ENCODE results near the gene UNC45B. TPM values are rescaled to one million over a fixed set of nuclear protein-coding genes. Genes with fewer than 3 reads are reported as not detected.

UNC45B gene
- total RNA-seq, 2 donors from 2014 or later, result not detected

DNA sequence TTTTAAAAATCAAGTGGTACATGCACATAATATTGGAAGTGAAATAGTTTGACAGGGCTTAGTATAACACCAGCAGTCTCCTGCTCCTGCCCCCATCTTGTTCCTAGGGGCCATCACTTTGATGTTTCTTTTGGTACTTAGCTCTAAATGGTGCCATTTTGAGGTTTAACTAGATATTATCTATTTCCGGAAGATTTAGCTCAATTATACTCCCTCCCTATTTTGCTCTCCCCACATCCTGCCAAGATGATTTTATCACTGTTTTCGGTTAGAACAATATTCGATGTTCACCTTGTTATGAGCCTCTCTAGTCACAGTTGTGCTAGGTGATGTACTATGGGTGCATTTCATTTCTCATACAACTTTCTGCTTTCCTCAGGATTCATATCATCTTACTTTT is 66.6 kb downstream of the UNC45B start:
- Histone ChIP-seq H3K27me3 (ENCODE audit: control insufficient read depth, insufficient read depth, low read length, poor library complexity, severe bottlenecking) (peaks cover 18% of the 10 kb centered on the region), H3K9ac (ENCODE audit: extremely low read depth, low read length, poor library complexity, severe bottlenecking) (no peak overlapping the region), H3K4me3 (ENCODE audit: low read length) (no peak overlapping the region), H3K36me3 (ENCODE audit: control insufficient read depth, insufficient read depth, low read length) (no peaks in the 10 kb centered on the region), H3K9me3 (ENCODE audit: control insufficient read depth, low read length) (no peaks in the 10 kb centered on the region), H3K27ac (ENCODE audit: low read depth, low read length) (no peak overlapping the region), H3K4me1 (ENCODE audit: control insufficient read depth, insufficient read depth, low read length) (no peaks in the 10 kb centered on the region)
- H3K4me3 Mint-ChIP-seq, result no peak overlapping the region
- H3K4me1 Mint-ChIP-seq, result no peaks in the 10 kb centered on the region
- no peak overlapping the region for H3K27ac Mint-ChIP-seq
- peaks cover 13% of the 10 kb centered on the region for H3K27me3 Mint-ChIP-seq (ENCODE audit: insufficient read depth)
- H3K9me3 Mint-ChIP-seq, result no peaks in the 10 kb centered on the region
- no peak for DNase-seq
- H3K36me3 Mint-ChIP-seq (ENCODE audit: low read depth), result no peaks in the 10 kb centered on the region
- 93% methylated on average over 3 of the region's 3 CpGs; no CpG with 5 or more reads in 1 of the 2 experiments for WGBS, 2 experiments (ENCODE audit: insufficient coverage in 1 of 2, insufficient read length in 1 of 2)
- no peak for TF ChIP-seq CTCF (conservative IDR thresholded peaks at IDR 0.05)

GRCh38 chr17:35214631-35215273 is 67.1 kb downstream of the UNC45B start:
- Mint-ChIP-seq H3K27me3 (ENCODE audit: insufficient read depth) (peaks cover 11% of the 10 kb centered on the region), H3K4me1 (no peaks in the 10 kb centered on the region), H3K4me3 (no peak overlapping the region), H3K27ac (no peak overlapping the region), H3K9me3 (no peaks in the 10 kb centered on the region), H3K36me3 (ENCODE audit: low read depth) (no peaks in the 10 kb centered on the region)
- Histone ChIP-seq H3K4me1 (ENCODE audit: control insufficient read depth, insufficient read depth, low read length) (no peaks in the 10 kb centered on the region), H3K27ac (ENCODE audit: low read depth, low read length) (no peak overlapping the region), H3K9ac (ENCODE audit: extremely low read depth, low read length, poor library complexity, severe bottlenecking) (no peak overlapping the region), H3K4me3 (ENCODE audit: low read length) (no peak overlapping the region), H3K27me3 (ENCODE audit: control insufficient read depth, insufficient read depth, low read length, poor library complexity, severe bottlenecking) (peaks cover 12% of the 10 kb centered on the region), H3K9me3 (ENCODE audit: control insufficient read depth, low read length) (no peaks in the 10 kb centered on the region), H3K36me3 (ENCODE audit: control insufficient read depth, insufficient read depth, low read length) (no peaks in the 10 kb centered on the region)
- DNase-seq, result no peak
- TF ChIP-seq CTCF (conservative IDR thresholded peaks at IDR 0.05), result peak; percentile 11
- 78 to 100% methylated on average over 1 to 4 of the region's 5 CpGs for WGBS, 2 experiments (ENCODE audit: insufficient coverage in 1 of 2, insufficient read length in 1 of 2)

- Histone ChIP-seq H3K4me3 (ENCODE audit: low read length) (no peak overlapping the region), H3K27me3 (ENCODE audit: control insufficient read depth, insufficient read depth, low read length, poor library complexity, severe bottlenecking) (peaks cover 6% of the 10 kb centered on the region), H3K27ac (ENCODE audit: low read depth, low read length) (no peak overlapping the region), H3K4me1 (ENCODE audit: control insufficient read depth, insufficient read depth, low read length) (no peaks in the 10 kb centered on the region), H3K9ac (ENCODE audit: extremely low read depth, low read length, poor library complexity, severe bottlenecking) (no peak overlapping the region), H3K36me3 (ENCODE audit: control insufficient read depth, insufficient read depth, low read length) (no peaks in the 10 kb centered on the region), H3K9me3 (ENCODE audit: control insufficient read depth, low read length) (no peaks in the 10 kb centered on the region)
- Mint-ChIP-seq H3K36me3 (ENCODE audit: low read depth) (no peaks in the 10 kb centered on the region), H3K27me3 (ENCODE audit: insufficient read depth) (peaks cover 4% of the 10 kb centered on the region), H3K4me1 (no peaks in the 10 kb centered on the region), H3K9me3 (no peaks in the 10 kb centered on the region), H3K27ac (no peak overlapping the region), H3K4me3 (no peak overlapping the region)
- WGBS, 2 experiments (ENCODE audit: insufficient coverage in 1 of 2, insufficient read length in 1 of 2), result 83 to 88% methylated on average over 5 of the region's 5 CpGs
- no peak for TF ChIP-seq CTCF (conservative IDR thresholded peaks at IDR 0.05)
- no peak for DNase-seq
These were observed 69.5 kb downstream of the UNC45B start for GRCh38 chr17:35217107-35217506.

Measured in endodermal cell (in vitro differentiated cells).